Left renal pelvis (tissue), 4 donors: ENCODE measurements around the gene ZRANB3. TPM values are rescaled to one million over a fixed set of nuclear protein-coding genes. Genes with fewer than 3 reads are reported as not detected.
"Not testable (repeated sequence)": the region's sequence is repeated elsewhere in the genome, so short reads cannot be mapped to it uniquely, and the experiment has no call there.

Experiments used
- DNase-seq, 4 donors: peaks; one replicate each; pipeline ENCODE4 v3.0.0-alpha.2; 2013; ENCODE audit warnings: low read depth in 4 of 4, low spot score in 3 of 4
- polyA plus RNA-seq, 4 donors: library from polyadenylated mRNA; unstranded; fragments of 120-200 nt; gene quantifications; one replicate each; pipeline ENCODE4 v1.2.1, GENCODE V29; 2013; ENCODE audit not compliant: insufficient read length in 4 of 4

Gene ZRANB3
- polyA plus RNA-seq, 4 donors = 6.8 to 11.2 (median 9.0) TPM

DNA sequence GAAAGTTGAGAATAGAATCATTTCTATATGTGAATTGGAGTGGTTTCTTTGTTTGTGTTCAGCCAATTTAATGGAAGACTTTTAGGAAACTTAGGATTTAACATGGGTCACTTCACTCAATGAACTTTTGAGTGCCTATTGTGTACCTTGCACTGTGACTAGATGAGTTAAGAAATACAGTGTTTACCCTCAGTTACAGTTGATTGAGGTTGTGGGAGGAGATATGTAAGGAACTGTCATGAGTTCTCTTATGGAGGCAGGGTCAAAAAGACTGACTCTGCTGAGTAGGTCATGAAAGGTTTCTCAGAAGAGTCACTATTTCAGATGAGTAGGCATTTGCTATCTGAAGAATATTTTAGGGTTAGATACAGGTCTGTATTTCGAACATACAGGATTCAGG is 380.3 kb downstream of the ZRANB3 start:
- DNase-seq = peak in 2 of 4 donors; percentile 1 to 3

DNA sequence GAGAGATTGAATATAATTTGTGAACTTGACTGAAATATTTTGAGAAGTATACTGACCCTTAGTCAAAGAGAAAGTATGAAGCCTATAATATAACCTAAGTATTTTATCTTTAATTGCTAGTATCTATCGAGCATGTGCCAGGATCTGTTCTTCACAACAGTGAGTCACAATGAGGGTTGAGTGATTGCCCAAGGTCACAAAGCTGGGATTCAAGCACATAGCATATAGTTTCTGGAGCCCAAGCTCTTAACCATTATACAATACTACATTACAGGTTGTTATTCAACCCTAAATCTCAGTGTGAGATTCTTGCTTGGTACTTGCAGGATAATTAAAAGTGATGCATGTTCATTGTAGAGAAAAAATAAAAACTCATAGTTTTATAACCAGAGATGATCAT is 381.8 kb downstream of the ZRANB3 start:
- DNase-seq = no peak

DNA sequence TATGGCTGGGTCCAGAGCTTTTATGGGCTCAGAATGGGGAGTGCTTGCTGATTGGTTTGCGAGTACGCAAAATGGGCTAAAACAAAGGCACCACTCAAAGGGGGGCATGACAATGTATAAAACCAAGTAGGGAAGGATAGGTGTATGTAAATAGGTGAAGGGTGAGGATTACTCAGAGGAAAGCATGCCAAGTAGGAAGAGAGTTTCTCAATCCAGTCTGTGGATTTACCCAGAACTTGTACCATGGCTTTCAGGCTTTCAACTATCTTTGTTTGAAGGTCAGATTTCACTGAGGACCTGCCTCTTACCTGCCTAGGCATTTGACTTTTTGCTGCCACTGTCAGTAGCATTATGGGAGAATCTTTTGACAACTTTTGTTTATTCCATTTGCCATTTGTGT is 386.7 kb downstream of the ZRANB3 start:
- no peak for DNase-seq

DNA sequence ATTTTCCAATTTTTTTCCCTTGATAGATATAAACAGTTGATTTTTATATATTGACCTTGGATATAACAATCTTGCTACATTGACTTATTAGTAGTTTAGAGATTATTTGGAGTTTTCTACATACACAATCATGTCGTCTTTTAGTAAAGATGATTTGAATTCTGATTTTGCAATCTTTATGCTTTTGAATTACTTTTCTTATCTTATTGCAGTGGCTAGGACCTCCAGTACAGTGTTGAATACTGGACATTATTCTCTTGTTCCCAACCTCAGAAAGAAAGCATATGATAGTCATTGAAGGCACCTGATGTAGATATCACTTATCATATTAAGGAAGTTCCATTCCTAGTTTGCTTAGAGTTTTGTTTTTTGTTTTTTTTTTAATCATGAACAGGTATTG is 388.7 kb downstream of the ZRANB3 start:
- DNase-seq = no peak

DNA sequence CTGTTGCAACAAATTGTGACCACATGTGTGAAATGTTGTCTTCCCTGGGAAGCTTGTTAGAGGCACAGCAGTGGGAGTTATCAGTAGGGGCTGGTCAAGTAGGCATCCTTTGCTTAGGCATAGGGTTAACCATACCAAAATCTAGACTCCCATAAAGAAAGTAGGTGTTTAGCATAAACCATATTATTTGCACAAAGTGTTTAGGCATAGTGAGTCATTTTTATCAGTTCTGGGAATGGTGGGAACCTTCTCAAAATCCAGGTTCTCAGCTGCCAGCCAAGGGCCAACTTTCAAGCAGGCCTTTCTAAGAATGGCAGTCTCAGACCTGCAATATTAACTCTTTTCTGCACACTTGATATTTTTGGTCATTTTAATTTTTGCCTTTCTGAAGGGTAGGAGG is 390.4 kb downstream of the ZRANB3 start:
- no peak for DNase-seq

DNA sequence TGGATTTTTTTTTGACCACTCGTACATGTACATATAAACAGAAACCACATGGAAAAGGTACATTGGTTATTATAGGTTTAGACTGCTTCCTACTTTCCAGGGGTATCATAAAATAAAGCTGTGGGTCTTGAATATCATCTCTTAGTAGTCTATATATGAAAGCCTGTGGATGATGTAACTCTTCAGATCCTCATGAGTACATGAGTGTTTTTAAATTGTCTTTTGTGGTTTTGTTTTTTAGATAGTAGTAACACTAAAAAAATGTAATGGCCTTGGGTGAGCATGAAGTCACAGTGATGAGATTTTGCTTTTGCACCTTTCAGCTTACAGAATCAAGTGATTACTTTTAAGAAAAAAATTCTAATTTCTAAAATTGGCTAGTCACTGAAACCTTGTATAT is 398.7 kb downstream of the ZRANB3 start:
- DNase-seq = no peak

DNA sequence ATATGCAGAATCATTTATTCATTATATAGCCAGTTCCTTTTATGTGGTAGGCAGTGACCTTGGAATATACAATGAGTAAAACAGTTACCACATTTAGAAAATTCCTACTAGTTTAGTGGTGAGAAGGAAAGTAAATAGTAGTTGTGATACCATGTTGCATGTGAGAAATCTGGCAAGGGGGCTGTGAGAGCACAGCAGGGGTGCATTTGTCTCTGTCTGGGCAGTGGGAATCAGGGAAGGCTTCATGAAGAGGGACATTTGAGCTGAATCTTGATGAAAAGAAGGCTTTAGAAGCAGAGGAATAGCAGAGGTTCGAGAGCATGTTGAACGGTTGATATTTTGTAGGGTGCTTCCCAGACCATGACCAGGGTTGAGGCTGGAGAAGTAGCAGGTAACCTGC is 400.3 kb downstream of the ZRANB3 start:
- no peak for DNase-seq

DNA sequence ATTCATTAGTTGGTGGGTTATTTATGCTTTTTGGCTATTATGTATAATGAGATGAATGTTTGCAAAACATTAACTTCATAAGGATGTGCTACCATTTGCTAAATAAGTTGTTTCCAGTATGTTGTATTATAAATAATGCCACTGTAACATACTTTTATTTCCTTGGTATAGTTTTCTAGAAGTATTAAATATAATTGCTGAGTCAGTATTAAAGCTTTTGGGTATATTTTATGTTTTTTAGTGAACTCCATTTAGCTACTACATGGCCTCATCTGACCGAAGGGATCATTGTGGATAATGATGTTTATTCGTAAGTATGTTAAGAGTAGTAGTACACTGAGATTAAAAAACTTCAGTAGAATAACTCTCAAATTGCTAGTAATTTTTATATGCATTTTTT is 405.1 kb downstream of the ZRANB3 start:
- no peak for DNase-seq

DNA sequence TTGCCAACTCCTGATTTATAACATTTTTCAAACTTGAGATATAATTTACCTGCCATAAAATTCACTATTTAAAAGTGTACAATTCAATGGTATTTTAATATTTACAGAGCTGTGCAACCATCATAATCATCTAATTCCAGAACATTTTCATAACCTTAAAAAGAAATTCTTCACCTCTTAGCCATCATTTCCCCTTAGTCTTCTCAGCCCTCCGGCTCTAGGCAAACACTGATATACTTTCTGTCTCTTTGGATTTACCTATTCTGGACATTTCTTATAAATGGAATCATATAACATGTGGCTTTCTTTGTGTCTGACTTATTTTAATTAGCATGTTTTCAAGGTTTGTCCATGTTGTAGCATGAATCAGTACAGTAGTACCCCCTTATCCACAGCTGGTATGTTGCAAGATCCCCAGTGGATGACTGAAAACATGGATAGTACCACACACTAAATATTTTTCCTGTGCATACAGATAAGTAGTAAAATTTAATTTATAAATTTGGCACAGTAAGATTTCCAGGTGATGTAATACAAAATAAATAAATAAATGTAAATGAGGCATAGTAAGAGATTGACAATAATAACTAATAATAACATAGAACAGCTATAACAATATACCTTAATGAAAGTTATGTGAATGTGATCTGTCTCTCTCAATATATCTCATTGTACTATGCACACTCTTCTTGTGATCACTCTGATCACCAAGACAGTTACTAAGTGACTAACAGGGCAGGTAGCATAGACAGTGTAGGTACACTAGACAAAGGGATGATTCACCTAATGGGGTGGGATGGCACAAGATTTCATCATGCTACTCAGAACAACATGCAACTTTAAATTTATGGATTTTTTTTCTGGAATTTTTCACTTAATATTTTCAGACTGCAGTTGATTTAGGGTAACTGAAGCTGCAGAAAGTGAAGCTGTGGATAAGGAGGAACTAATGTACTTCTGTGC is 405.8 kb downstream of the ZRANB3 start:
- no peak for DNase-seq

DNA sequence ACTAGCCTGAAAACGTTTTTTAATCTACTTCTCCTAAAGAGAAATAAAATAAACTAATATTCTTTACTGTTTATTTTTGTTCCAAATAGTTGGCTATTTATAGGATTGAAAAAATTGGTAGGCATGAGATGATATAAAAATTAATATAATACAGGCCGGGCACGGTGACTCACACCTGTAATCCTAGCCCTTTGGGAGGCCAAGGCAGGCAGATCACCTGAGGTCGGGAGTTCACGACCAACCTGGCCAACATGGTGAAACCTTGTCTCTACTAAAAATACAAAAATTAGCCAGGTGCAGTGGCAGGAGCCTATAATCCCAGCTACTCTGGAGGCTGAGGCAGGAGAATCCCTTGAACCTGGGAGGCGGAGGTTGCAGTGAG is 409.4 kb downstream of the ZRANB3 start:
- DNase-seq = not testable (repeated sequence)

DNA sequence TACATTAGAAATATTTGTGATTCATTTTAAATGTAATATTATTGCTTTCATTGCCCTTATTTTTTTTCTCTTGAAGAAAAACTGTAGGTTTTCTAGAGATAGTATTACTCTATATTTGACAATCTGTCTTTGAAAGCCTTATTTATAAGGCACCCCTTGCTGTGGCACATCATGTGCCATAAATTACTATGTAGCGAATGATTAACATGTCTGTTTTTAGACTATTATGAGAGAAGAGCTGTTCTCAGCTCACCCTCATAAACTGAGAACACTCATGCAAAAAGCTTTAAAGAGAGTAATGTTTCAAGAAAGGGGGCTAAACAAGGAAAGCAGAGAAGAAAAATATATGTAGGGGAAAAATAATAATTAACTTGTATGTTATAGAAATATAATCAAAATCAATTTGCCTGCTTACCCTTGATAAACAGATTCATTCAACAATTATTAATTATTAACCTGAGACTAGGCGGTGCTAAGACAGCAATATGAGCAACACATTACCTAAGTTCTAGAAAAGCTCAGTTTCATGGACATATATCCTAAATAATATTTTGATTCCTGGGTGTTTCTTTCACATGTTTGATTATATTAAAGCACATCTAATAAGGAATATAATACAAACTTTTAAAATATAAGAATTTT is 409.9 kb downstream of the ZRANB3 start:
- no peak for DNase-seq

DNA sequence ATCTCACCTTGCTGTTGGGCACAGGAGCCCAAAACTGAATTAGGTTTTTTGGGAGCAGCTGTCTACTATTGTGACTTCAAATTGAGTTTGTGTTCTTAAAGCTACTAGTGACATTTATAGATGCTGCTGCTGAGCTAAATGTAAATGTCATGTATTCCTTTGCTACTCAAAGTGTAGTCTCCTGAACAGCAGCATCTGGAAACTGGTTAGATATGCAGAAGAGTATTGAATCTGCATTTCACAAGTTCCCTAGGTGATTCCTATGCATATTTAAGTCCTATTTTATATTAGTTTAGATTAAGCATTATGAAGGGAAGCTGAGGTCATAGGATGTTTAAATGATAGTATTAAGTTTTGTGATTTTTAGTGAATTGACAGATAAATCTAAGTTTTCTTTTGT is 411.4 kb downstream of the ZRANB3 start:
- no peak for DNase-seq

DNA sequence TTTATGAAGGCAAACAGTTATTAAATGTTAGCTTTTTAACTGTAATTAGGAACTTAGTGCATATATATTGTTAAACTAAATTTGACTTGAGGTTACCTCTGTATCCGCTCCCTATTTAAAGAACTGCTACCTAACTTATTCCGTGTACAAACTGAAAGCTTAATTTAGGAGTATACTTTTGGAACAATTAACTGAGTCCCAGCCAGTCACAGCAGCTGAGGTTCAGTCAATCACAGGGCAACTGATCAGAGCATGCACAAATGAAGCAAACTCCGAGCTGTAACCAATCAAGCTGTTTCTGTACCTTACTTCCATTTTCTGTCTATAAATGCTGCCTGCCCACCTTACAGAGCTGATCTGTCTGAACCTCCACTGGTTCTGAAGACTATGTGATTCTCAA is 417.7 kb downstream of the ZRANB3 start:
- DNase-seq = no peak

DNA sequence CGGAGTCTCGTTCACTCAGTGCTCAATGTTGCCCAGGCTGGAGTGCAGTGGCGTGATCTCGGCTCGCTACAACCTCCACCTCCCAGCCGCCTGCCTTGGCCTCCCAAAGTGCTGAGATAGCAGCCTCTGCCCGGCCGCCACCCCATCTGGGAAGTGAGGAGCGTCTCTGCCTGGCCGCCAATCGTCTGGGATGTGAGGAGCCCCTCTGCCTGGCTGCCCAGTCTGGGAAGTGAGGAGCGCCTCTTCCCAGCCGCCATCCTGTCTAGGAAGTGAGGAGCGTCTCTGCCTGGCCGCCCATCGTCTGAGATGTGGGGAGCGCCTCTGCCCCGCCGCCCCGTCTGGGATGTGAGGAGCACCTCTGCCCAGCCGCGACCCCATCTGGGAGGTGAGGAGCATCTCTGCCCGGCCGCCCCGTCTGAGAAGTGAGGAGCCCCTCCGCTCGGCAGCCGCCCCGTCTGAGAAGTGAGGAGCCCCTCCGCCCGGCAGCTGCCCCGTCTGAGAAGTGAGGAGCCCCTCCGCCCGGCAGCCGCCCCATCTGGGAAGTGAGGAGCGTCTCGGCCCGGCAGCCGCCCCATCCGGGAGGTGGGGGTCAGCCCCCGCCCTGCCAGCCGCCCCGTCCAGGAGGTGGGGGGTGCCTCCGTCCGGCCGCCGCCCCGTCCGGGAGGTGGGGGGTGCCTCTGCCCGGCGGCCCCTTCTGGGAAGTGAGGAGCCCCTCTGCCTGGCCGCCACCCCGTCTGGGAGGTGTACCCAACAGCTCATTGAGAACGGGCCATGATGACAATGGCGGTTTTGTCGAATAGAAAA is 425.3 kb downstream of the ZRANB3 start:
- DNase-seq = not testable (repeated sequence)

DNA sequence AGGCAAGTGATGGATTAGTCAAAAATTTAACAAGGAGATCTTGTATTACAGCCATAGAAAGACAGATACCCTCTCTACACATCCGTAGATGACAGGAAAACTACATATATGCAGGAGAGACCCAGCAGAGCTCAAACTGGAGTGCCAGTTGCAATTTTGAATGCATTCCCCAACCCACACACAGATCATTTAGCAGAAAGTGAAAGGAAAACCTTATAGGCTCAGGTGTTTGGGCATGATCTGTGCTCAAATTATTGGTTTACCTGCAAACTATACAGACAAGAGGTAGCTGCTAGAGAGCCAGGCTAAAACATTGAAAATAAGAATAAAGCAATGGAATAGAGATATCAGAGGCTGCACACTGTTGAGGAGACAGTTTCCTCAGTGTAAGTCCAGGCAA is 427.2 kb downstream of the ZRANB3 start:
- no peak for DNase-seq

DNA sequence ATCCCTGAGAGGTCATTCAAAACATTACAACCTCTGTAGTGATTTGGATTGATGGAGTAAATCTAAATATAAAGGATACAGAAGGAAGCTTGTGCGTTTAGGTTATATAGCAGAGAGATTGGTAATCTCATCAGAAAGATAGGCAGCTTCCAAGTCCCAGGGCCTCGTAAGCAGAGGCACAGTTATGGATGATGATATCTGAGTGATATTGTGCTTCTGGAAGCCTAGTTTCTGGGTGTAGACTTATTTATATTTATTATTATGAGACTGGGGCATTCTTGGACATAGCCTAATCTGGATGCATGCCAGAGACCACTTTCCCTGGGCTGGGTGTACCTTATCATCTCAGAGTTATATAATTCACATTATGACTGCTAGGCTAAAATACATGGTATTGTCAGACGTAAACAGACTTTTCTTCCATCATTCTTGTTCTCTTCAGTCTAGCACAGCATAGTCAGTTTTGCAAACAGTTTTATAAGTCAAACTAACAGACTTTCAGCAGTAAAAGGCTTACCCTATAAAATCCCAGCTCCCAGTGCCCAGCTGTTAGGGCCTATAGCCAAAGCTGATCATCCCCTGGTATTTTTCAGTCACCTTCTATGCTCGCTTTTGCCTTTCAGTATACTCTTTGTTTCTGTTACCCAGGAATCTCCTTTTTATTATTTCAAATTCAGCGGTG is 431.1 kb downstream of the ZRANB3 start:
- DNase-seq = no peak

DNA sequence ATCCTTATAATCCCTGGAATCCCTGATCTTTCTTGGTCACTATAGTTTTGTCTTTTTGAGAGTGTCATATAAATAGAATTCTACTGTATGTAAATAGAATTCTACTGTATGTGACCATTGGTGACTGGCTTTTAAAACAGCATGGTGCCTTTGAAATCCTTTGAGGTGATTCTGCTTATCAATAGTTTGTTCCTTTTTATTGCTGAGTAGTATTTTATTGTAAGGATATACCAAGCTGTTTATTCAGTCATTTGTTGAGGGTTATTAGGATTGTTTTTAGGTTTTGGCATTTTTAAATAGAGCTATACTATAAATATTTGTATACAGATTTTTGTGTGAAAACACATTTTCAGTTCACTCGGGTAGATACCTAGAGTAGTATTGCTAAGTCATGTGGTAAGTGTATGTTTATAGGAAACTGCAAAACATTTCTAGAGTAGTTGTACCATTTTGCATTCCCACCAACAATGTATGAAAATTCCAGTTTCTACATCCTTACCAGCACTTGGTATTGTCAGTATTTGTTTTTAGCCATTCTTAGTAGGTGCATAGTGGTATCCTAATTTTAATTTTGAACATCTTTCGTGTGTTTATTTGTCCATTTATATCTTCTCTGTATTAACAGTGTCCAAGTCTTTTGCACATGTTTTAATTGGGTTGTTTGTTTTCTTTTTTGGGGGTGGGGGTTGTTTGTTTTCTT is 433.3 kb downstream of the ZRANB3 start:
- no peak for DNase-seq

DNA sequence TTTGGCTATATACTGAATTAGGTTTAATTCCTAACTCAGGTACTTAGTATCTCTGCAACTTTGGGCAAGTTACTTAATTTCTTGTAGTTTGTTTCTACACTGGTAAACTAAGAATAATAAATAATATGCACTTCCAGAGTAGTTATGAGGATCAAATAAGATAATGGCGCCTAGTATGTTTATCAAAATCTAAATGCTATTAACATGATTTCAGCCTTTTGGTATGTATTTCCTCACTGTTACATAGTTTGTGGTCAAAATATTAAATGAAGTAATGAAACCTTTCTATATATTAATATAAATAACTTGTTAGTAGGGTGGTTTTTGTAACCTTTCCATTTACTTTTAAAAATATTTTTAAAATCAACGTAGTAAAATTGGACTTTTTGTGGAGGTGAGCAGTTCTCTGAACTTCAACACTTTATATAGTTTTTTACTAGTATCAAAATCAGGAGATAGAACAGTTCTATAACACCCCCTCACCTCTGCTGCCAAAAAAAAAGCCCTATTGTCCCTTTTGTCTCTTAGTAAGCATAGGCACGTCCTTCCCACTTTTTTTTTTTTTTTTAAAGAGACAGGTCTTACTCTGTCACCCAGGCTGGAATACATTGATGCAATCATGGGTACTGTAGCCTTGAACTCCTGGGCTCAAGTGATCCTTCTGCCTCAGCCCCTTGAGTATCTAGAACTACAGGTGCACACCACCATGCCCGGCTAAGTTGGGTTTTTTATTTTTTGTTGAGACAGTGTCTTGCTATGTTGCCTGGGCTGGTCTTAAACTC is 434.2 kb downstream of the ZRANB3 start:
- DNase-seq = no peak

DNA sequence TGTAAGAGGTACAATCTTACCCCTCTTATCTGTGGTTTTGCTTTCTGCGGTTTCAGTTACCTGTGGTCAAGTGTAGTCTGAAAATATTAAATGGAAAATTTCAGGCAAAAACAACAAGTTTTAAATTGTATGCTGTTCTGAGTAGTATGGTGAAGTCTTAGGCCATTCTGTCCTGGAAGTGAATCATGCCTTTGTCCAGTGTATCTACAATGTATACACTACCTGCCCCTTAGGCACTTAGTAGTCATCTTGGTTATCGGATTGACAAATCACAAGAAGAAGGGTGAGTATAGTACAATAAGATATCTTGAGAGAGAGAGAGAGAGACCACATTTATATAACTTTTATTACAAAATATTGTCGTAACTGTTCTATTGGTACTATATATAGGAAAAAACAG is 435.4 kb downstream of the ZRANB3 start:
- no peak for DNase-seq
